Measurements from ENCODE around the gene CYP4B1.

DNA sequence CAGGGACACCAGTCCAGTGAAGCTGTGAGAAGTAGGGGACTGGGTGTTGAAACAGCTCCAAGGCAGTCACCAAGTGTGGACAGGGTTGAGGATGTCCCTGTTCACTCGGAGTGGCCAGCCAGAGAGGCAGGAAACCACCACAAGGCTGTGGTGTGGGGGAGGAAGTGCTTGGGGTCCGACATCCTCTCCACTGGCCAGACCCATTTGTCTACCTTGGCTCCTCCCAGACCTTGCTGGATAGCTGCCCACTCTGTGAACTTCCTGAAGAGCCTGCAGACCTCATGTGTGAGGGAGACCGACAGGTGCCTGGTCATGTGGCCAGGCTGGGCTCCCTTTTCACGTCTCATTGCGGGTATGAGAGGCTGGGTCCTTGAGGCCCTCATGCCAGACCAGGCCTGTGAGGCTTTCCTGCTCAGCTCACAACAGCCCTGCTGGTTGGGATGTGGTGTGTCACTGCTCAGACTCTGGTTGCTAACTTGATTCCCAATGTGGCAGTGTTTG lies 21.8 kb downstream of the CYP4B1 start:
- TF ChIP-seq CTCF (IDR thresholded peaks at IDR 0.05) (no peak), POLR2A (IDR thresholded peaks at IDR 0.05) (no peak)

All from heart left ventricle (tissue), 13 donors.